Liver (tissue), 9 donors: Measurements from ENCODE around the gene TSPAN18. TPM values are rescaled to one million over a fixed set of nuclear protein-coding genes. Genes with fewer than 3 reads are reported as not detected.

Experiments
- DNase-seq: peaks from one replicate; pipeline ENCODE4 v3.0.0-alpha.2; 2017; ENCODE audit warnings: low spot score
- H3K27ac ChIP-seq, 2 donors: one replicate each; pipeline ENCODE4 v1.7.0; 2013; ENCODE audit warnings: inconsistent platforms in 2 of 2, low read length in 2 of 2, control low read depth in 1 of 2, low read depth in 1 of 2, mild to moderate bottlenecking in 1 of 2
- H3K27me3 ChIP-seq, 4 donors: one replicate each; pipeline versions ENCODE4 v1.6.1 to v1.7.0; 2013; ENCODE audit warnings: low read length in 3 of 4, inconsistent platforms in 1 of 4, mild to moderate bottlenecking in 1 of 4, moderate library complexity in 1 of 4; ENCODE audit not compliant: control insufficient read depth in 4 of 4, insufficient read depth in 4 of 4
- H3K36me3 ChIP-seq, 4 donors: one replicate each; pipeline versions ENCODE4 v1.6.1 to v1.7.0; 2013; ENCODE audit warnings: low read length in 3 of 4, mild to moderate bottlenecking in 3 of 4, low read depth in 1 of 4, moderate library complexity in 1 of 4; ENCODE audit not compliant: control insufficient read depth in 4 of 4, insufficient read depth in 3 of 4
- H3K4me1 ChIP-seq, 4 donors: one replicate each; pipeline versions ENCODE4 v1.6.1 to v1.7.0; 2013; ENCODE audit warnings: low read length in 3 of 4, mild to moderate bottlenecking in 3 of 4, moderate library complexity in 1 of 4; ENCODE audit not compliant: control insufficient read depth in 4 of 4, insufficient read depth in 4 of 4
- H3K4me3 ChIP-seq, 3 donors: one replicate each; pipeline versions ENCODE4 v1.6.1 to v1.7.0; 2013; ENCODE audit warnings: low read length in 3 of 3, control low read depth in 1 of 3, low read depth in 1 of 3, mild to moderate bottlenecking in 1 of 3
- H3K9ac ChIP-seq, 2 donors: one replicate each; pipeline ENCODE4 v1.7.0; 2013; ENCODE audit warnings: low read length in 2 of 2, mild to moderate bottlenecking in 2 of 2, moderate library complexity in 2 of 2, control low read depth in 1 of 2, low read depth in 1 of 2
- H3K9me3 ChIP-seq, 4 donors: one replicate each; pipeline versions ENCODE4 v1.6.1 to v1.7.0; 2013; ENCODE audit warnings: low read length in 3 of 4; ENCODE audit not compliant: control insufficient read depth in 4 of 4
- EGR1 ChIP-seq, 2 donors: IDR thresholded peaks; 2 replicates each; pipeline ENCODE4 v1.6.1; 2016 to 2018; ENCODE audit warnings: antibody characterized with exemption in 2 of 2, low read depth in 2 of 2
- FOXA1 ChIP-seq: IDR thresholded peaks from 2 replicates; pipeline ENCODE4 v1.6.1; 2016; ENCODE audit warnings: antibody characterized with exemption
- FOXA2 ChIP-seq: IDR thresholded peaks from 2 replicates; pipeline ENCODE4 v1.6.1; 2016; ENCODE audit warnings: antibody characterized with exemption
- GABPA ChIP-seq, 2 donors: IDR thresholded peaks in 1 of 2; conservative IDR thresholded peaks in 1 of 2; 2 replicates each; pipeline ENCODE4 v1.6.1; 2016; ENCODE audit warnings: antibody characterized with exemption in 2 of 2, mild to moderate bottlenecking in 1 of 2, moderate library complexity in 1 of 2
- JUND ChIP-seq, 2 donors: IDR thresholded peaks; 2 replicates each; pipeline ENCODE4 v1.6.1; 2016; ENCODE audit warnings: antibody characterized with exemption in 2 of 2
- NR2F2 ChIP-seq: IDR thresholded peaks from 2 replicates; pipeline ENCODE4 v1.6.1; 2016; ENCODE audit warnings: antibody characterized with exemption
- RAD21 ChIP-seq, 2 donors: IDR thresholded peaks; 2 replicates each; pipeline ENCODE4 v1.6.1; 2016; ENCODE audit warnings: antibody characterized with exemption in 2 of 2, mild to moderate bottlenecking in 2 of 2
- RXRA ChIP-seq, 2 donors: IDR thresholded peaks; 2 replicates each; pipeline ENCODE4 v1.6.1; 2017 to 2018; ENCODE audit warnings: antibody characterized with exemption in 2 of 2, mild to moderate bottlenecking in 1 of 2
- SP1 ChIP-seq: IDR thresholded peaks from 2 replicates; pipeline ENCODE4 v1.6.1; 2018; ENCODE audit warnings: antibody characterized with exemption, mild to moderate bottlenecking
- TAF1 ChIP-seq: conservative IDR thresholded peaks from 2 replicates; pipeline ENCODE4 v1.6.1; 2016; ENCODE audit warnings: antibody characterized with exemption, mild to moderate bottlenecking
- YY1 ChIP-seq: IDR thresholded peaks from 2 replicates; pipeline ENCODE4 v1.6.1; 2016; ENCODE audit warnings: antibody characterized with exemption, mild to moderate bottlenecking
- WGBS: extraction: QIAGEN DNeasy Blood & Tissue Kit; methylation state at CpG from one replicate; pipeline ENCODE4 v1.1.7; 2013; 5-methylcytosine and 5-hydroxymethylcytosine counted together
- polyA plus RNA-seq, 2 donors: library from polyadenylated mRNA; stranded (reverse) in 1 of 2; unstranded in 1 of 2; fragments of 200-250 nt in 1 of 2; fragments of >200 nt in 1 of 2; fragmentation: Nextera tagmentation in 1 of 2; extraction: Ambion mirVana in 1 of 2; gene quantifications; one replicate each; pipeline versions ENCODE4 v1.2.1 to v1.2.3, GENCODE V29; 2013 to 2015
- total RNA-seq, 2 donors: library from RNA; depleted of rRNA; stranded (reverse); fragments of >200 nt; gene quantifications; one replicate each; pipeline ENCODE4 v1.2.3, GENCODE V29; 2014
- TF ChIP-seq, protein P1 (sequence below): IDR thresholded peaks from 2 replicates; pipeline ENCODE4 v1.6.1; 2016; ENCODE audit warnings: antibody characterized with exemption
- TF ChIP-seq, protein P2 (sequence below): IDR thresholded peaks from 2 replicates; pipeline ENCODE4 v1.6.1; 2016; ENCODE audit warnings: antibody characterized with exemption, mild to moderate bottlenecking
- TF ChIP-seq, protein P3 (sequence below): IDR thresholded peaks from 2 replicates; pipeline ENCODE4 v1.6.1; 2016; ENCODE audit warnings: antibody characterized with exemption
- donor health status: healthy.
- donor health status: healthy.
- donor health status: healthy.
- donor health status: healthy.
- donor health status: healthy.

The TSPAN18 gene
- total and polyA plus RNA-seq, 4 donors, result 1.2 to 5.0 (median 2.8) TPM

DNA sequence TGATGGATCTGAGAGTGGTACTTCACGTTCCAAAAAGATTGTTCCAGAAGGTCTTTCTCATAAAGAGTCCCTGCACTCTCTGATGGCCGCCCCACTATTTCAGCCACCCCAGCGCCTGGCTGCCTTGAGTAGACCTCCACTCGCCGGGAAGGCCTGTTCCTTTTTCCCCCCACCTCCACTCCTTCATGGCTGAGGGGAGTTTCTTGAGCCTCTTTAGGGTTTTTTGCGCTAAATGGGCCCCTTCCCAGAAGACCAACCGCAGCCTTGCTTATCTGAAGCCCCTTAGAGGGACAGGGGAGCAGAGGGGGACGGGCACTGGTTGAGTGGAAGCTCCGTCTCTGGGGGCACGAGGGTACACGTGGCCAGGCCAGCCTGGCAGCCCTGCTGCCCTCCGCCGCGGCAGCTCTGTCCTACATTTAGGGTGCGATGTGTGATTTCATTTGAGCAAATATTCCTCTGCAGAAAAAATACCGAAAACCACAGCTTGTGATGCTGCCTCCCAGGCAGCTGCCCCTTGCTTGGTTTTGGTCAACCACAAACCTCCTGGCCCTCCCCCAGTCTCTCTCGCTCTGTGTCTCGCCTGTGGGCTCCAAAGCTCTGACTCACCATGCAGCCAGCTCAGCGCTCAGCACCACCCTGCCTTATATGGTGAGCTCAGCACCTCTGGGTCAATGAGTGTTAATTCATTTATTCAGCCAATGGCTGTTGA lies 135.2 kb downstream of the TSPAN18 start:
- DNase-seq, result no peak
- Histone ChIP-seq H3K4me1 (peaks cover 2 to 11% (median 7%) of the 10 kb centered on the region in 4 donors), H3K36me3 (no peaks in the 10 kb centered on the region), H3K9ac (no peak overlapping the region), H3K4me3 (no peak overlapping the region), H3K27me3 (no peaks in the 10 kb centered on the region), H3K27ac (no peak overlapping the region), H3K9me3 (no peaks in the 10 kb centered on the region)
- TF ChIP-seq FOXA1, result no peak
- 76% methylated on average over 19 of the region's 19 CpGs for WGBS

DNA sequence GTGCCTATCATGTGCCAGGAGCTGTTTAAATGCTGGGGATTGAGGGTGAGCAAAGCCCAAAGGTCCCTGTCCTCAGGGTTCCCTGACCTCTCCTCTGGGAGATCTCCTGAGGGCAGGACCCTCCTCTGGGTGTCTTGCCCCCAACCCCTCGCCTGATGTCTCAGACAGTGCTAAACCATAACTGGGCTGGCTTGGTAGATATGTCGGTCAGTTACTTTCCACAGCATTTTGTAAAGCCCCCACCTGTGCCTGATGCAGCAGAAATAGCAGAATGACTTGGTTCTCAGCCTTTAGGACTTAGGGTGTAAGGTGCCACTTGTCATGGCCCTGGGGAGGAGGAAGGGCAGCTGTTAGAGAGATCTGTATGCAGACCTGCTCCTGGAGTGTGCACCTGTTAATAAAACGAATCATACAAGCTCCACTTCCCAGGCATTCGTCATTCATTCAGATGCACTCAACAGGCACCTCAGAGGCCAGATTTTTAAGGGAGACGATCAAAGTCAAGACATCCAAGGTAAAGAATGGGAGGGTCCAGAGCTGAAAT lies 135.9 kb downstream of the TSPAN18 start:
- H3K36me3 ChIP-seq, result no peaks in the 10 kb centered on the region
- H3K27ac ChIP-seq, result no peak overlapping the region
- H3K4me1 ChIP-seq, result peaks cover 2 to 11% (median 7%) of the 10 kb centered on the region in 4 donors
- DNase-seq, result no peak
- H3K27me3 ChIP-seq, result no peaks in the 10 kb centered on the region
- no peak overlapping the region for H3K9ac ChIP-seq
- no peak for TF ChIP-seq YY1
- no peak for TF ChIP-seq FOXA1
- TF ChIP-seq, protein P1, sequence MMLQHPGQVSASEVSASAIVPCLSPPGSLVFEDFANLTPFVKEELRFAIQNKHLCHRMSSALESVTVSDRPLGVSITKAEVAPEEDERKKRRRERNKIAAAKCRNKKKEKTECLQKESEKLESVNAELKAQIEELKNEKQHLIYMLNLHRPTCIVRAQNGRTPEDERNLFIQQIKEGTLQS, result no peak
- no peak for TF ChIP-seq JUND (IDR thresholded peaks at IDR 0.05)
- no peak for TF ChIP-seq GABPA (IDR thresholded peaks at IDR 0.05 in 1 of 2, conservative IDR thresholded peaks at IDR 0.05 in 1 of 2)
- TF ChIP-seq, protein P2, sequence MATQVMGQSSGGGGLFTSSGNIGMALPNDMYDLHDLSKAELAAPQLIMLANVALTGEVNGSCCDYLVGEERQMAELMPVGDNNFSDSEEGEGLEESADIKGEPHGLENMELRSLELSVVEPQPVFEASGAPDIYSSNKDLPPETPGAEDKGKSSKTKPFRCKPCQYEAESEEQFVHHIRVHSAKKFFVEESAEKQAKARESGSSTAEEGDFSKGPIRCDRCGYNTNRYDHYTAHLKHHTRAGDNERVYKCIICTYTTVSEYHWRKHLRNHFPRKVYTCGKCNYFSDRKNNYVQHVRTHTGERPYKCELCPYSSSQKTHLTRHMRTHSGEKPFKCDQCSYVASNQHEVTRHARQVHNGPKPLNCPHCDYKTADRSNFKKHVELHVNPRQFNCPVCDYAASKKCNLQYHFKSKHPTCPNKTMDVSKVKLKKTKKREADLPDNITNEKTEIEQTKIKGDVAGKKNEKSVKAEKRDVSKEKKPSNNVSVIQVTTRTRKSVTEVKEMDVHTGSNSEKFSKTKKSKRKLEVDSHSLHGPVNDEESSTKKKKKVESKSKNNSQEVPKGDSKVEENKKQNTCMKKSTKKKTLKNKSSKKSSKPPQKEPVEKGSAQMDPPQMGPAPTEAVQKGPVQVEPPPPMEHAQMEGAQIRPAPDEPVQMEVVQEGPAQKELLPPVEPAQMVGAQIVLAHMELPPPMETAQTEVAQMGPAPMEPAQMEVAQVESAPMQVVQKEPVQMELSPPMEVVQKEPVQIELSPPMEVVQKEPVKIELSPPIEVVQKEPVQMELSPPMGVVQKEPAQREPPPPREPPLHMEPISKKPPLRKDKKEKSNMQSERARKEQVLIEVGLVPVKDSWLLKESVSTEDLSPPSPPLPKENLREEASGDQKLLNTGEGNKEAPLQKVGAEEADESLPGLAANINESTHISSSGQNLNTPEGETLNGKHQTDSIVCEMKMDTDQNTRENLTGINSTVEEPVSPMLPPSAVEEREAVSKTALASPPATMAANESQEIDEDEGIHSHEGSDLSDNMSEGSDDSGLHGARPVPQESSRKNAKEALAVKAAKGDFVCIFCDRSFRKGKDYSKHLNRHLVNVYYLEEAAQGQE, result no peak
- no peak for TF ChIP-seq SP1
- no peak for TF ChIP-seq TAF1
- no peak for TF ChIP-seq FOXA2
- no peak for TF ChIP-seq RAD21 (IDR thresholded peaks at IDR 0.05)
- TF ChIP-seq, protein P3, sequence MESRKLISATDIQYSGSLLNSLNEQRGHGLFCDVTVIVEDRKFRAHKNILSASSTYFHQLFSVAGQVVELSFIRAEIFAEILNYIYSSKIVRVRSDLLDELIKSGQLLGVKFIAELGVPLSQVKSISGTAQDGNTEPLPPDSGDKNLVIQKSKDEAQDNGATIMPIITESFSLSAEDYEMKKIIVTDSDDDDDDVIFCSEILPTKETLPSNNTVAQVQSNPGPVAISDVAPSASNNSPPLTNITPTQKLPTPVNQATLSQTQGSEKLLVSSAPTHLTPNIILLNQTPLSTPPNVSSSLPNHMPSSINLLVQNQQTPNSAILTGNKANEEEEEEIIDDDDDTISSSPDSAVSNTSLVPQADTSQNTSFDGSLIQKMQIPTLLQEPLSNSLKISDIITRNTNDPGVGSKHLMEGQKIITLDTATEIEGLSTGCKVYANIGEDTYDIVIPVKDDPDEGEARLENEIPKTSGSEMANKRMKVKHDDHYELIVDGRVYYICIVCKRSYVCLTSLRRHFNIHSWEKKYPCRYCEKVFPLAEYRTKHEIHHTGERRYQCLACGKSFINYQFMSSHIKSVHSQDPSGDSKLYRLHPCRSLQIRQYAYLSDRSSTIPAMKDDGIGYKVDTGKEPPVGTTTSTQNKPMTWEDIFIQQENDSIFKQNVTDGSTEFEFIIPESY, result no peak
- no peak for TF ChIP-seq RXRA (IDR thresholded peaks at IDR 0.05)
- no peak for TF ChIP-seq EGR1 (IDR thresholded peaks at IDR 0.05; ENCODE audit: low read depth in 2 of 2)
- no peak for TF ChIP-seq NR2F2
- H3K9me3 ChIP-seq, result no peaks in the 10 kb centered on the region
- no peak overlapping the region for H3K4me3 ChIP-seq
- 84% methylated on average over 5 of the region's 5 CpGs for WGBS
